HEK293 (cell line): ENCODE measurements around the gene ARMCX6.
A peak's percentile ranks its signal among the peaks of the same experiment; 100 is the strongest.

ENCODE experiments used
- CTCF ChIA-PET: fragments of 350-600 bp; formaldehyde crosslinking; extraction: SDS; loops from one replicate; lab custom pipeline; 2021; ENCODE audit warnings: antibody characterized with exemption; lab: Yijun Ruan, JAX
- POLR2A ChIA-PET: fragments of 300-600 bp; formaldehyde crosslinking; extraction: SDS; loops from one replicate; lab custom pipeline; 2020; ENCODE audit warnings: antibody characterized with exemption, inconsistent platforms; lab: Yijun Ruan, JAX
- H3K27ac ChIP-seq: fragments of 200-500 bp; sonication (Bioruptor generic); 2 replicates; pipeline ENCODE4 v1.5.1; 2014; ENCODE audit warnings: low read depth, low read length, control low read depth, inconsistent platforms; ENCODE audit errors: extremely low read depth
- H3K36me3 ChIP-seq, 2 experiments: fragments of 200-500 bp in 1 of 2; sonication (Bioruptor generic) in 1 of 2; 1 replicate in 1 of 2; 2 replicates in 1 of 2; pipeline ENCODE4 v1.5.1; 2014 to 2017; ENCODE audit warnings: inconsistent platforms in 2 of 2, low read length in 2 of 2; ENCODE audit not compliant: control insufficient read depth in 2 of 2, insufficient read depth in 1 of 2
- H3K4me1 ChIP-seq: fragments of 200-500 bp; sonication (Bioruptor generic); 2 replicates; pipeline ENCODE4 v1.5.1; 2014; ENCODE audit warnings: mild to moderate bottlenecking, low read length, inconsistent platforms; ENCODE audit not compliant: control insufficient read depth, insufficient read depth
- H3K4me3 ChIP-seq: 2 replicates; pipeline ENCODE4 v1.5.1; 2011; ENCODE audit warnings: low read depth, mild to moderate bottlenecking, control low read depth, low read length, moderate library complexity
- H3K9me3 ChIP-seq: fragments of 200-500 bp; sonication (Bioruptor generic); 2 replicates; pipeline ENCODE4 v1.5.1; 2014; ENCODE audit warnings: low read depth, low read length, inconsistent platforms; ENCODE audit not compliant: control insufficient read depth, insufficient read depth
- KLF10 ChIP-seq: fragments of 450-650 bp; IDR thresholded peaks from 2 replicates; pipeline ENCODE4 v1.5.1; 2018; ENCODE audit warnings: missing biosample characterization, mild to moderate bottlenecking, missing genetic modification characterization
- MYNN ChIP-seq: fragments of 450-650 bp; formaldehyde crosslinking; IDR thresholded peaks from 2 replicates; pipeline ENCODE4 v1.5.1; 2016; ENCODE audit warnings: missing biosample characterization, missing genetic modification characterization, borderline replicate concordance
- ZBTB21 ChIP-seq: fragments of 450-650 bp; formaldehyde crosslinking; IDR thresholded peaks from 2 replicates; pipeline ENCODE4 v1.5.1; 2017; ENCODE audit warnings: missing biosample characterization, missing genetic modification characterization
- ZFP3 ChIP-seq: fragments of 450-650 bp; formaldehyde crosslinking; IDR thresholded peaks from 2 replicates; pipeline ENCODE4 v1.5.1; 2016; ENCODE audit warnings: low read depth, missing biosample characterization, missing genetic modification characterization
- ZNF140 ChIP-seq: fragments of 450-650 bp; formaldehyde crosslinking; IDR thresholded peaks from 2 replicates; pipeline ENCODE4 v1.5.1; 2016; ENCODE audit warnings: missing biosample characterization, missing genetic modification characterization
- ZNF146 ChIP-seq: fragments of 450-650 bp; formaldehyde crosslinking; IDR thresholded peaks from 2 replicates; pipeline ENCODE4 v1.5.1; 2016; ENCODE audit warnings: missing biosample characterization, missing genetic modification characterization
- ZNF2 ChIP-seq: fragments of 450-650 bp; formaldehyde crosslinking; IDR thresholded peaks from 2 replicates; pipeline ENCODE4 v1.5.1; 2016; ENCODE audit warnings: missing biosample characterization, missing genetic modification characterization
- ZNF544 ChIP-seq: fragments of 450-650 bp; formaldehyde crosslinking; IDR thresholded peaks from 2 replicates; pipeline ENCODE4 v1.5.0; 2017; ENCODE audit warnings: missing biosample characterization, missing genetic modification characterization
- ZNF561 ChIP-seq: fragments of 450-650 bp; IDR thresholded peaks from 2 replicates; pipeline ENCODE4 v1.5.1; 2018; ENCODE audit warnings: missing biosample characterization, missing genetic modification characterization, borderline replicate concordance
- ZNF629 ChIP-seq: fragments of 450-650 bp; formaldehyde crosslinking; IDR thresholded peaks from 2 replicates; pipeline ENCODE4 v1.5.1; 2017; ENCODE audit warnings: missing biosample characterization, missing genetic modification characterization
- ZNF658 ChIP-seq: fragments of 450-650 bp; formaldehyde crosslinking; IDR thresholded peaks from 2 replicates; pipeline ENCODE4; 2016; ENCODE audit warnings: missing biosample characterization, missing genetic modification characterization
- ZNF76 ChIP-seq: fragments of 450-650 bp; formaldehyde crosslinking; IDR thresholded peaks from 2 replicates; pipeline ENCODE4; 2016; ENCODE audit warnings: low read depth, missing biosample characterization, missing genetic modification characterization, borderline replicate concordance
- ZNF777 ChIP-seq: fragments of 450-650 bp; formaldehyde crosslinking; IDR thresholded peaks from 2 replicates; pipeline ENCODE4 v1.5.1; 2017; ENCODE audit warnings: missing biosample characterization, missing genetic modification characterization, borderline replicate concordance
- ZNF830 ChIP-seq: fragments of 450-650 bp; IDR thresholded peaks from 2 replicates; pipeline ENCODE4 v1.5.0; 2018; ENCODE audit warnings: missing biosample characterization, missing genetic modification characterization, low read depth, mild to moderate bottlenecking, moderate library complexity
- TF ChIP-seq, protein P1 (sequence below): fragments of 450-650 bp; formaldehyde crosslinking; IDR thresholded peaks from 2 replicates; pipeline ENCODE4 v1.5.1; 2016; ENCODE audit warnings: missing biosample characterization, missing genetic modification characterization, low read depth
- TF ChIP-seq, protein P2 (sequence below): fragments of 450-650 bp; formaldehyde crosslinking; IDR thresholded peaks from 2 replicates; pipeline ENCODE4 v1.5.1; 2017; ENCODE audit warnings: missing biosample characterization, mild to moderate bottlenecking, missing genetic modification characterization, moderate library complexity
- TF ChIP-seq, protein P3 (sequence below): fragments of 450-650 bp; IDR thresholded peaks from 2 replicates; pipeline ENCODE4 v1.5.1; 2018; ENCODE audit warnings: missing biosample characterization, missing genetic modification characterization
- TF ChIP-seq, protein P4 (sequence below): fragments of 450-650 bp; formaldehyde crosslinking; IDR thresholded peaks from 2 replicates; pipeline ENCODE4 v1.5.1; 2016; ENCODE audit warnings: missing biosample characterization, missing genetic modification characterization
- TF ChIP-seq, protein P5 (sequence below): fragments of 450-650 bp; formaldehyde crosslinking; optimal IDR thresholded peaks from 2 replicates; pipeline ENCODE3; 2016; ENCODE audit warnings: missing biosample characterization, mild to moderate bottlenecking, missing genetic modification characterization
- TF ChIP-seq, protein P6 (sequence below): fragments of 450-650 bp; formaldehyde crosslinking; IDR thresholded peaks from 2 replicates; pipeline ENCODE4 v1.5.1; 2016; ENCODE audit warnings: missing biosample characterization, missing genetic modification characterization
- TF ChIP-seq, protein P7 (sequence below): fragments of 450-650 bp; formaldehyde crosslinking; IDR thresholded peaks from 2 replicates; pipeline ENCODE4 v1.5.1; 2016; ENCODE audit warnings: missing biosample characterization, missing genetic modification characterization, borderline replicate concordance

ARMCX6 gene

DNA sequence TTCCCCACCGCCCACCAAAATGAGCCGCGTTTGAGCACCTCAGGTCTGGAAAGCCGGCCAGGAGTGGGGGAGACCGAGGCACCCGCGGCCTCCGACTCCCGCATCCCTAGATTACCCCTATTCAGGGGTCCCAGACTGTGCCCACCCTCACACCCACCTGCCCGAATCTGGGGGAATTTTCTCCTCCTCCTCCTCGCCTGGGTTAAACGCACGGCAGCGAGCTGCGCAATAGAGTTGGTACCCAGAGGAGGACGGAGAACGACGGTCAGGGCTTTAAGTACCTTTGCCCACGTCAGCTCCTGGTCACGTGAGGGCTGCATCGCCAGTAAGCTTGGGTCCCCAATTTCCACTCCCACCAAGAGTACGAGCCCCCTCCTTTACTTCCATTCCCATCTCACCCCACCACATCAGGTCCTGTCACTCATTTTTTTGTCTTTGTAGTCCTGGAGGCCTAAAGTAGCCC lies 41.8 kb upstream of the ARMCX6 start, which contains the start of gene ARMCX2:
TSS of gene ARMCX2 (minus strand) at position 250 of the 463 bp plus-strand sequence. CDS start 2,262 bp downstream, outside the sequence.
- Histone ChIP-seq H3K4me1 (peaks cover 3% of the 10 kb centered on the region; the same call in 1 of the 2 replicates), H3K27ac (peak within 1 kb of the TSS; percentile 80; the same call in 1 of the 2 replicates), H3K4me3 (peak within 1 kb of the TSS; percentile 53), H3K9me3 (no peaks in the 10 kb centered on the region), H3K36me3 (no peaks in the 10 kb centered on the region)
- ChIA-PET CTCF (no interaction called here), POLR2A (interaction anchor here (0.6 kb wide), 1 partner anchor 53 kb away, joined by 5 read pairs; no protein-coding TSS in a partner anchor)
- TF ChIP-seq ZNF830 (tag by site-specific recombination) (no peak), ZNF777 (tag by site-specific recombination) (no peak), ZNF658 (tag by site-specific recombination) (no peak), ZNF544 (no peak), ZFP3 (no peak), ZBTB21 (tag by site-specific recombination) (peak; percentile 47; the same call in 1 of the 2 replicates), ZNF140 (no peak), MYNN (tag by site-specific recombination) (no peak), ZNF2 (no peak), ZNF561 (tag by site-specific recombination) (no peak), KLF10 (no peak), ZNF146 (tag by site-specific recombination) (no peak), ZNF629 (tag by site-specific recombination) (peak; percentile 25; the same call in 1 of the 2 replicates), ZNF76 (tag by site-specific recombination) (peak; percentile 50; the same call in 1 of the 2 replicates)
- TF ChIP-seq, protein P1, sequence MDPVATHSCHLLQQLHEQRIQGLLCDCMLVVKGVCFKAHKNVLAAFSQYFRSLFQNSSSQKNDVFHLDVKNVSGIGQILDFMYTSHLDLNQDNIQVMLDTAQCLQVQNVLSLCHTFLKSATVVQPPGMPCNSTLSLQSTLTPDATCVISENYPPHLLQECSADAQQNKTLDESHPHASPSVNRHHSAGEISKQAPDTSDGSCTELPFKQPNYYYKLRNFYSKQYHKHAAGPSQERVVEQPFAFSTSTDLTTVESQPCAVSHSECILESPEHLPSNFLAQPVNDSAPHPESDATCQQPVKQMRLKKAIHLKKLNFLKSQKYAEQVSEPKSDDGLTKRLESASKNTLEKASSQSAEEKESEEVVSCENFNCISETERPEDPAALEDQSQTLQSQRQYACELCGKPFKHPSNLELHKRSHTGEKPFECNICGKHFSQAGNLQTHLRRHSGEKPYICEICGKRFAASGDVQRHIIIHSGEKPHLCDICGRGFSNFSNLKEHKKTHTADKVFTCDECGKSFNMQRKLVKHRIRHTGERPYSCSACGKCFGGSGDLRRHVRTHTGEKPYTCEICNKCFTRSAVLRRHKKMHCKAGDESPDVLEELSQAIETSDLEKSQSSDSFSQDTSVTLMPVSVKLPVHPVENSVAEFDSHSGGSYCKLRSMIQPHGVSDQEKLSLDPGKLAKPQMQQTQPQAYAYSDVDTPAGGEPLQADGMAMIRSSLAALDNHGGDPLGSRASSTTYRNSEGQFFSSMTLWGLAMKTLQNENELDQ (tag by site-specific recombination): no peak
- TF ChIP-seq, protein P2, sequence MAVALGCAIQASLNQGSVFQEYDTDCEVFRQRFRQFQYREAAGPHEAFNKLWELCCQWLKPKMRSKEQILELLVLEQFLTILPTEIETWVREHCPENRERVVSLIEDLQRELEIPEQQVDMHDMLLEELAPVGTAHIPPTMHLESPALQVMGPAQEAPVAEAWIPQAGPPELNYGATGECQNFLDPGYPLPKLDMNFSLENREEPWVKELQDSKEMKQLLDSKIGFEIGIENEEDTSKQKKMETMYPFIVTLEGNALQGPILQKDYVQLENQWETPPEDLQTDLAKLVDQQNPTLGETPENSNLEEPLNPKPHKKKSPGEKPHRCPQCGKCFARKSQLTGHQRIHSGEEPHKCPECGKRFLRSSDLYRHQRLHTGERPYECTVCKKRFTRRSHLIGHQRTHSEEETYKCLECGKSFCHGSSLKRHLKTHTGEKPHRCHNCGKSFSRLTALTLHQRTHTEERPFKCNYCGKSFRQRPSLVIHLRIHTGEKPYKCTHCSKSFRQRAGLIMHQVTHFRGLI: no peak
- TF ChIP-seq, protein P3, sequence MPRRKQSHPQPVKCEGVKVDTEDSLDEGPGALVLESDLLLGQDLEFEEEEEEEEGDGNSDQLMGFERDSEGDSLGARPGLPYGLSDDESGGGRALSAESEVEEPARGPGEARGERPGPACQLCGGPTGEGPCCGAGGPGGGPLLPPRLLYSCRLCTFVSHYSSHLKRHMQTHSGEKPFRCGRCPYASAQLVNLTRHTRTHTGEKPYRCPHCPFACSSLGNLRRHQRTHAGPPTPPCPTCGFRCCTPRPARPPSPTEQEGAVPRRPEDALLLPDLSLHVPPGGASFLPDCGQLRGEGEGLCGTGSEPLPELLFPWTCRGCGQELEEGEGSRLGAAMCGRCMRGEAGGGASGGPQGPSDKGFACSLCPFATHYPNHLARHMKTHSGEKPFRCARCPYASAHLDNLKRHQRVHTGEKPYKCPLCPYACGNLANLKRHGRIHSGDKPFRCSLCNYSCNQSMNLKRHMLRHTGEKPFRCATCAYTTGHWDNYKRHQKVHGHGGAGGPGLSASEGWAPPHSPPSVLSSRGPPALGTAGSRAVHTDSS: peak; percentile 57
- TF ChIP-seq, protein P4, sequence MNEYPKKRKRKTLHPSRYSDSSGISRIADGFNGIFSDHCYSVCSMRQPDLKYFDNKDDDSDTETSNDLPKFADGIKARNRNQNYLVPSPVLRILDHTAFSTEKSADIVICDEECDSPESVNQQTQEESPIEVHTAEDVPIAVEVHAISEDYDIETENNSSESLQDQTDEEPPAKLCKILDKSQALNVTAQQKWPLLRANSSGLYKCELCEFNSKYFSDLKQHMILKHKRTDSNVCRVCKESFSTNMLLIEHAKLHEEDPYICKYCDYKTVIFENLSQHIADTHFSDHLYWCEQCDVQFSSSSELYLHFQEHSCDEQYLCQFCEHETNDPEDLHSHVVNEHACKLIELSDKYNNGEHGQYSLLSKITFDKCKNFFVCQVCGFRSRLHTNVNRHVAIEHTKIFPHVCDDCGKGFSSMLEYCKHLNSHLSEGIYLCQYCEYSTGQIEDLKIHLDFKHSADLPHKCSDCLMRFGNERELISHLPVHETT (tag by site-specific recombination): no peak
- TF ChIP-seq, protein P5, sequence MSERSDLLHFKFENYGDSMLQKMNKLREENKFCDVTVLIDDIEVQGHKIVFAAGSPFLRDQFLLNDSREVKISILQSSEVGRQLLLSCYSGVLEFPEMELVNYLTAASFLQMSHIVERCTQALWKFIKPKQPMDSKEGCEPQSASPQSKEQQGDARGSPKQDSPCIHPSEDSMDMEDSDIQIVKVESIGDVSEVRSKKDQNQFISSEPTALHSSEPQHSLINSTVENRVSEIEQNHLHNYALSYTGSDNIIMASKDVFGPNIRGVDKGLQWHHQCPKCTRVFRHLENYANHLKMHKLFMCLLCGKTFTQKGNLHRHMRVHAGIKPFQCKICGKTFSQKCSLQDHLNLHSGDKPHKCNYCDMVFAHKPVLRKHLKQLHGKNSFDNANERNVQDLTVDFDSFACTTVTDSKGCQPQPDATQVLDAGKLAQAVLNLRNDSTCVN: no peak
- TF ChIP-seq, protein P6, sequence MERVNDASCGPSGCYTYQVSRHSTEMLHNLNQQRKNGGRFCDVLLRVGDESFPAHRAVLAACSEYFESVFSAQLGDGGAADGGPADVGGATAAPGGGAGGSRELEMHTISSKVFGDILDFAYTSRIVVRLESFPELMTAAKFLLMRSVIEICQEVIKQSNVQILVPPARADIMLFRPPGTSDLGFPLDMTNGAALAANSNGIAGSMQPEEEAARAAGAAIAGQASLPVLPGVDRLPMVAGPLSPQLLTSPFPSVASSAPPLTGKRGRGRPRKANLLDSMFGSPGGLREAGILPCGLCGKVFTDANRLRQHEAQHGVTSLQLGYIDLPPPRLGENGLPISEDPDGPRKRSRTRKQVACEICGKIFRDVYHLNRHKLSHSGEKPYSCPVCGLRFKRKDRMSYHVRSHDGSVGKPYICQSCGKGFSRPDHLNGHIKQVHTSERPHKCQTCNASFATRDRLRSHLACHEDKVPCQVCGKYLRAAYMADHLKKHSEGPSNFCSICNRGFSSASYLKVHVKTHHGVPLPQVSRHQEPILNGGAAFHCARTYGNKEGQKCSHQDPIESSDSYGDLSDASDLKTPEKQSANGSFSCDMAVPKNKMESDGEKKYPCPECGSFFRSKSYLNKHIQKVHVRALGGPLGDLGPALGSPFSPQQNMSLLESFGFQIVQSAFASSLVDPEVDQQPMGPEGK (tag by site-specific recombination): peak; percentile 28; the same call in 1 of the 2 replicates
- TF ChIP-seq, protein P7, sequence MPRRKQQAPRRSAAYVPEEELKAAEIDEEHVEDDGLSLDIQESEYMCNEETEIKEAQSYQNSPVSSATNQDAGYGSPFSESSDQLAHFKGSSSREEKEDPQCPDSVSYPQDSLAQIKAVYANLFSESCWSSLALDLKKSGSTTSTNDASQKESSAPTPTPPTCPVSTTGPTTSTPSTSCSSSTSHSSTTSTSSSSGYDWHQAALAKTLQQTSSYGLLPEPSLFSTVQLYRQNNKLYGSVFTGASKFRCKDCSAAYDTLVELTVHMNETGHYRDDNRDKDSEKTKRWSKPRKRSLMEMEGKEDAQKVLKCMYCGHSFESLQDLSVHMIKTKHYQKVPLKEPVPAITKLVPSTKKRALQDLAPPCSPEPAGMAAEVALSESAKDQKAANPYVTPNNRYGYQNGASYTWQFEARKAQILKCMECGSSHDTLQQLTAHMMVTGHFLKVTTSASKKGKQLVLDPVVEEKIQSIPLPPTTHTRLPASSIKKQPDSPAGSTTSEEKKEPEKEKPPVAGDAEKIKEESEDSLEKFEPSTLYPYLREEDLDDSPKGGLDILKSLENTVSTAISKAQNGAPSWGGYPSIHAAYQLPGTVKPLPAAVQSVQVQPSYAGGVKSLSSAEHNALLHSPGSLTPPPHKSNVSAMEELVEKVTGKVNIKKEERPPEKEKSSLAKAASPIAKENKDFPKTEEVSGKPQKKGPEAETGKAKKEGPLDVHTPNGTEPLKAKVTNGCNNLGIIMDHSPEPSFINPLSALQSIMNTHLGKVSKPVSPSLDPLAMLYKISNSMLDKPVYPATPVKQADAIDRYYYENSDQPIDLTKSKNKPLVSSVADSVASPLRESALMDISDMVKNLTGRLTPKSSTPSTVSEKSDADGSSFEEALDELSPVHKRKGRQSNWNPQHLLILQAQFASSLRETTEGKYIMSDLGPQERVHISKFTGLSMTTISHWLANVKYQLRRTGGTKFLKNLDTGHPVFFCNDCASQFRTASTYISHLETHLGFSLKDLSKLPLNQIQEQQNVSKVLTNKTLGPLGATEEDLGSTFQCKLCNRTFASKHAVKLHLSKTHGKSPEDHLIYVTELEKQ (tag by site-specific recombination): no peak
